Measurements from ENCODE around the gene PLPP7.

GRCh38 chr9:131298816-131299215, 9.3 kb downstream of the PLPP7 start:
- TF ChIP-seq, protein P1, sequence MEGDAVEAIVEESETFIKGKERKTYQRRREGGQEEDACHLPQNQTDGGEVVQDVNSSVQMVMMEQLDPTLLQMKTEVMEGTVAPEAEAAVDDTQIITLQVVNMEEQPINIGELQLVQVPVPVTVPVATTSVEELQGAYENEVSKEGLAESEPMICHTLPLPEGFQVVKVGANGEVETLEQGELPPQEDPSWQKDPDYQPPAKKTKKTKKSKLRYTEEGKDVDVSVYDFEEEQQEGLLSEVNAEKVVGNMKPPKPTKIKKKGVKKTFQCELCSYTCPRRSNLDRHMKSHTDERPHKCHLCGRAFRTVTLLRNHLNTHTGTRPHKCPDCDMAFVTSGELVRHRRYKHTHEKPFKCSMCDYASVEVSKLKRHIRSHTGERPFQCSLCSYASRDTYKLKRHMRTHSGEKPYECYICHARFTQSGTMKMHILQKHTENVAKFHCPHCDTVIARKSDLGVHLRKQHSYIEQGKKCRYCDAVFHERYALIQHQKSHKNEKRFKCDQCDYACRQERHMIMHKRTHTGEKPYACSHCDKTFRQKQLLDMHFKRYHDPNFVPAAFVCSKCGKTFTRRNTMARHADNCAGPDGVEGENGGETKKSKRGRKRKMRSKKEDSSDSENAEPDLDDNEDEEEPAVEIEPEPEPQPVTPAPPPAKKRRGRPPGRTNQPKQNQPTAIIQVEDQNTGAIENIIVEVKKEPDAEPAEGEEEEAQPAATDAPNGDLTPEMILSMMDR (IDR thresholded peaks at IDR 0.05): no peak
- TF ChIP-seq EP300 (IDR thresholded peaks at IDR 0.05): no peak
- no peak for TF ChIP-seq POLR2A (IDR thresholded peaks at IDR 0.05)
